ENCODE data around the gene VWA8.
"Not testable (repeated sequence)": the region's sequence is repeated elsewhere in the genome, so short reads cannot be mapped to it uniquely, and the experiment has no call there.

Gene VWA8

GRCh38 chr13:41820581-41821237 lies 140.2 kb downstream of the VWA8 start:
- DNase-seq (ENCODE audit: low read depth): no peak
- TF ChIP-seq, protein P1, sequence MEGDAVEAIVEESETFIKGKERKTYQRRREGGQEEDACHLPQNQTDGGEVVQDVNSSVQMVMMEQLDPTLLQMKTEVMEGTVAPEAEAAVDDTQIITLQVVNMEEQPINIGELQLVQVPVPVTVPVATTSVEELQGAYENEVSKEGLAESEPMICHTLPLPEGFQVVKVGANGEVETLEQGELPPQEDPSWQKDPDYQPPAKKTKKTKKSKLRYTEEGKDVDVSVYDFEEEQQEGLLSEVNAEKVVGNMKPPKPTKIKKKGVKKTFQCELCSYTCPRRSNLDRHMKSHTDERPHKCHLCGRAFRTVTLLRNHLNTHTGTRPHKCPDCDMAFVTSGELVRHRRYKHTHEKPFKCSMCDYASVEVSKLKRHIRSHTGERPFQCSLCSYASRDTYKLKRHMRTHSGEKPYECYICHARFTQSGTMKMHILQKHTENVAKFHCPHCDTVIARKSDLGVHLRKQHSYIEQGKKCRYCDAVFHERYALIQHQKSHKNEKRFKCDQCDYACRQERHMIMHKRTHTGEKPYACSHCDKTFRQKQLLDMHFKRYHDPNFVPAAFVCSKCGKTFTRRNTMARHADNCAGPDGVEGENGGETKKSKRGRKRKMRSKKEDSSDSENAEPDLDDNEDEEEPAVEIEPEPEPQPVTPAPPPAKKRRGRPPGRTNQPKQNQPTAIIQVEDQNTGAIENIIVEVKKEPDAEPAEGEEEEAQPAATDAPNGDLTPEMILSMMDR (IDR thresholded peaks at IDR 0.05; ENCODE audit: insufficient read depth, low read depth, low read length, missing control alignments): no peak
- H3K4me3 ChIP-seq (ENCODE audit: low read length): no peak overlapping the region

GRCh38 chr13:41816057-41816456 lies 144.9 kb downstream of the VWA8 start:
- H3K4me3 ChIP-seq (ENCODE audit: low read length): no peak overlapping the region
- DNase-seq (ENCODE audit: low read depth): no peak
- TF ChIP-seq, protein P1 (IDR thresholded peaks at IDR 0.05; ENCODE audit: insufficient read depth, low read depth, low read length, missing control alignments): no peak

DNA sequence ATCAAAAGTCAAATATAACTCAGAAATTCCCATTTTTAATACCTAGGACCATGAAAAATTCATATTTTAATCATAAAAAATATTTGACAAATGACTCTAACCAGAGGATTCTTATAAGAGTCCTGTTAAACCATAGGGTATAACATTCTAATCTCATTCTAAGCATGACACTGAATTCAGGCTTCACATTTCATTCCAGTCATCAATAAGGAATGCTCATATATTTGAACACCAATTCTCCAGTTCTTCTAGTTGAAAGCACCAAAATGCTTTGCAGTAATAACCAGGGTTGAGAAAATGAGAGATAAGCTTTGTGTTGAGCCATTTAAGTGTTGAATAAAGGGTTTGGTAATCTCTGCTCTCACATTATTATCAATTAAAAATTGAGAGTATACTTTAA lies 147.5 kb downstream of the VWA8 start:
- TF ChIP-seq, protein P1 (IDR thresholded peaks at IDR 0.05; ENCODE audit: insufficient read depth, low read depth, low read length, missing control alignments): no peak
- no peak for DNase-seq (ENCODE audit: low read depth)
- H3K4me3 ChIP-seq (ENCODE audit: low read length): no peak overlapping the region

DNA sequence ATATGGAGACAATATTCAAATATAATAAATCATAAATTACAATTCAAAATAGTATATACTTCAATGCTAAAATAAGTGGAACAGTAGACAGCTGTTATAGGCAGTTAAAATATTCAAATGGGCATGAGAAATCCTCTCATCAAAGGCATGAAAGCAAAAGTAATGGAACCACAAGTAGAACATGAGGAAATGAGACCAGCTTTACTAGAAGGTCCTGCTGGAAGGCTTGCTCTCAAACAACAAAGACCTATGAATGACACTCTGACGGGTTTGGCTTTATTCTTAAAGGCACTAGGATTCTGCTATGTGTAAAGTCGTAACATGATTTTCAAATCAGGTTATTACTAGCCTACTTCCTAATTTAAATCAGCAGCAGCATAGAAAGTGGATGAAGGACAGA lies 148.1 kb downstream of the VWA8 start:
- no peak overlapping the region for H3K4me3 ChIP-seq (ENCODE audit: low read length)
- no peak for DNase-seq (ENCODE audit: low read depth)
- TF ChIP-seq, protein P1 (IDR thresholded peaks at IDR 0.05; ENCODE audit: insufficient read depth, low read depth, low read length, missing control alignments): no peak

- no peak for DNase-seq (ENCODE audit: low read depth)
- H3K4me3 ChIP-seq (ENCODE audit: low read length): no peak overlapping the region
- TF ChIP-seq, protein P1 (IDR thresholded peaks at IDR 0.05; ENCODE audit: insufficient read depth, low read depth, low read length, missing control alignments): no peak
Observed at GRCh38 chr13:41812237-41812636, 148.7 kb downstream of the VWA8 start.

- no peak overlapping the region for H3K4me3 ChIP-seq (ENCODE audit: low read length)
- TF ChIP-seq, protein P1 (IDR thresholded peaks at IDR 0.05; ENCODE audit: insufficient read depth, low read depth, low read length, missing control alignments): no peak
- DNase-seq (ENCODE audit: low read depth): no peak
Observed at GRCh38 chr13:41811588-41812021, 149.3 kb downstream of the VWA8 start.

- DNase-seq (ENCODE audit: low read depth): no peak
- H3K4me3 ChIP-seq (ENCODE audit: low read length): no peak overlapping the region
Observed at GRCh38 chr13:41809962-41810361, 150.9 kb downstream of the VWA8 start.

DNA sequence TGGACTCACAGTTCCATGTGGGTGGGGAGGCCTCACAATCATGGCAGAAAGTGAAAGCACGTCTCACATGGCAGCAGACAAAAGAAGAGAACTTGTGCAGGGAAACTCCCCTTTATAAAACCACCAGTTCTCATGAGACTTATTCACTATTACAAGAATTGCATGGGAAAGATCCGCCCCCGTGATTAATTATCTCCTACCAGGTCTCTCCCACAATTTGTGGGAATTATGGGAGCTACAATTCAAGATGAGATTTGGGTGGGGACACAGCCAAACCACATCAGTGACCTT lies 157.5 kb downstream of the VWA8 start:
- not testable (repeated sequence) for H3K4me3 ChIP-seq (ENCODE audit: low read length); DNase-seq (ENCODE audit: low read depth)

More at GRCh38 chr13:41809962-41810361, 150.9 kb downstream of the VWA8 start:
- TF ChIP-seq, protein P1 (IDR thresholded peaks at IDR 0.05; ENCODE audit: insufficient read depth, low read depth, low read length, missing control alignments): no peak
